DOHH2 (cell line): Measurements from ENCODE around the gene DISC1.
"Not testable (repeated sequence)": the region's sequence is repeated elsewhere in the genome, so short reads cannot be mapped to it uniquely, and the experiment has no call there.

Source experiments
- H3F3A ChIP-seq: fragments of 200-600 bp; sonication (generic), shearing (Covaris generic); 2 replicates; pipeline ENCODE4 v1.6.0; 2016; ENCODE audit warnings: antibody characterized with exemption, mild to moderate bottlenecking; ENCODE audit not compliant: control insufficient read depth, insufficient read depth
- H3K27ac ChIP-seq: fragments of 200-600 bp; sonication (generic); 2 replicates; pipeline ENCODE4 v1.5.1; 2014; ENCODE audit warnings: low read depth, mild to moderate bottlenecking, low read length, moderate library complexity
- H3K27me3 ChIP-seq: fragments of 200-600 bp; sonication (generic); 2 replicates; pipeline ENCODE4 v1.6.1; 2014; ENCODE audit warnings: mild to moderate bottlenecking, low read length, mixed read lengths; ENCODE audit not compliant: control insufficient read depth
- H3K36me3 ChIP-seq: fragments of 200-600 bp; sonication (generic); 2 replicates; pipeline ENCODE4 v1.6.1; 2014; ENCODE audit warnings: mild to moderate bottlenecking, low read length, moderate library complexity, mixed read lengths; ENCODE audit not compliant: control insufficient read depth
- H3K4me1 ChIP-seq: fragments of 200-600 bp; sonication (generic); 2 replicates; pipeline ENCODE4 v1.6.1; 2014; ENCODE audit warnings: mild to moderate bottlenecking, low read length, mixed read lengths; ENCODE audit not compliant: control insufficient read depth
- H3K4me2 ChIP-seq: fragments of 200-600 bp; sonication (generic); 2 replicates; pipeline ENCODE4 v1.6.0; 2014; ENCODE audit warnings: mild to moderate bottlenecking, low read length, moderate library complexity
- H3K4me3 ChIP-seq: fragments of 200-600 bp; sonication (generic); 2 replicates; pipeline ENCODE4 v1.5.1; 2014; ENCODE audit warnings: mild to moderate bottlenecking, low read length, mixed read lengths
- H3K79me2 ChIP-seq: fragments of 200-600 bp; sonication (generic); 2 replicates; pipeline ENCODE4 v1.6.1; 2014; ENCODE audit warnings: mild to moderate bottlenecking, low read length, mixed read lengths; ENCODE audit not compliant: control insufficient read depth
- H3K9me2 ChIP-seq: fragments of 200-600 bp; sonication (generic); replicated peaks from 2 replicates; pipeline ENCODE4 v1.6.1; 2014; ENCODE audit warnings: mild to moderate bottlenecking, low read length, mixed read lengths; ENCODE audit not compliant: control insufficient read depth
- H3K9me3 ChIP-seq: fragments of 200-600 bp; sonication (generic); 2 replicates; pipeline ENCODE4 v1.6.1; 2014; ENCODE audit warnings: antibody characterized with exemption, low read length, mixed read lengths; ENCODE audit not compliant: control insufficient read depth, insufficient read depth
- H4K20me1 ChIP-seq: fragments of 200-600 bp; sonication (generic); 2 replicates; pipeline ENCODE4 v1.6.0; 2014; ENCODE audit warnings: low read depth, mild to moderate bottlenecking, antibody characterized with exemption, low read length, moderate library complexity; ENCODE audit not compliant: control insufficient read depth, insufficient read depth
- CTCF ChIP-seq: fragments of 200-600 bp; sonication (generic); IDR thresholded peaks from one replicate; pipeline ENCODE4 v1.5.1; 2014; ENCODE audit warnings: antibody characterized with exemption, mild to moderate bottlenecking, low read depth, low read length; ENCODE audit not compliant: poor library complexity, severe bottlenecking
- EZH2phosphoT487 ChIP-seq: fragments of 200-600 bp; sonication (generic); IDR thresholded peaks from 2 replicates; pipeline ENCODE4 v1.6.1; 2017; ENCODE audit warnings: borderline replicate concordance, mild to moderate bottlenecking, antibody characterized with exemption, low read length, moderate library complexity, mixed read lengths

Gene DISC1

GRCh38 chr1:231618609-231619256 lies 7.9 kb upstream of the DISC1 start:
- H3K27me3 ChIP-seq, result peaks cover 49% of the 10 kb centered on the region

GRCh38 chr1:231619257-231619634 lies 7.3 kb upstream of the DISC1 start:
- Histone ChIP-seq H3K9me3 (peaks cover 7% of the 10 kb centered on the region; the same call in 1 of the 2 replicates), H3K4me1 (no peaks in the 10 kb centered on the region), H3K27ac (no peak overlapping the region), H3K4me2 (no peak overlapping the region), H3K4me3 (no peak overlapping the region), H4K20me1 (no peaks in the 10 kb centered on the region), H3K36me3 (no peaks in the 10 kb centered on the region), H3F3A (no peaks in the 10 kb centered on the region), H3K79me2 (no peaks in the 10 kb centered on the region), H3K27me3 (peaks cover 45% of the 10 kb centered on the region), H3K9me2 (no peaks in the 10 kb centered on the region; the same call in 1 of the 2 replicates)
- TF ChIP-seq EZH2phosphoT487 (no peak), CTCF (no peak)

More at GRCh38 chr1:231618609-231619256, 7.9 kb upstream of the DISC1 start:
- no peak overlapping the region for H3K27ac ChIP-seq
- peaks cover 1% of the 10 kb centered on the region for H3K4me1 ChIP-seq
- TF ChIP-seq EZH2phosphoT487 (no peak), CTCF (no peak)
- no peak overlapping the region for H3K4me3 ChIP-seq
- H3K36me3 ChIP-seq, result no peaks in the 10 kb centered on the region
- no peak overlapping the region for H3K4me2 ChIP-seq
- H3K79me2 ChIP-seq, result no peaks in the 10 kb centered on the region
- peaks cover 10% of the 10 kb centered on the region; the same call in 1 of the 2 replicates for H3K9me3 ChIP-seq
- no peaks in the 10 kb centered on the region for H3F3A ChIP-seq
- H3K9me2 ChIP-seq, result no peaks in the 10 kb centered on the region; the same call in 1 of the 2 replicates
- no peaks in the 10 kb centered on the region for H4K20me1 ChIP-seq

- not testable (repeated sequence) for H3F3A ChIP-seq, H3K4me3 ChIP-seq, H3K9me2 ChIP-seq, H3K4me2 ChIP-seq, H3K4me1 ChIP-seq, H3K36me3 ChIP-seq, H3K27ac ChIP-seq, H4K20me1 ChIP-seq, H3K79me2 ChIP-seq, H3K9me3 ChIP-seq
- peaks cover 37% of the 10 kb centered on the region for H3K27me3 ChIP-seq
Observed at GRCh38 chr1:231625042-231625441, 1.5 kb upstream of the DISC1 start.

GRCh38 chr1:231625975-231626534 lies 535 bp upstream of the DISC1 start:
- Histone ChIP-seq H4K20me1 (no peaks in the 10 kb centered on the region), H3K27me3 (peaks cover 33% of the 10 kb centered on the region), H3K4me3 (peak overlapping the region; percentile 49), H3K79me2 (no peaks in the 10 kb centered on the region), H3K36me3 (no peaks in the 10 kb centered on the region), H3K4me1 (peaks cover 4% of the 10 kb centered on the region; the same call in 1 of the 2 replicates), H3K27ac (no peak overlapping the region), H3F3A (no peaks in the 10 kb centered on the region), H3K4me2 (peak overlapping the region; percentile 45), H3K9me3 (no peaks in the 10 kb centered on the region), H3K9me2 (no peaks in the 10 kb centered on the region; the same call in 1 of the 2 replicates)
- TF ChIP-seq EZH2phosphoT487, result no peak
- TF ChIP-seq CTCF, result no peak
